ENCODE data around the gene TBC1D24. TPM values are rescaled to one million over a fixed set of nuclear protein-coding genes. Genes with fewer than 3 reads are reported as not detected.

The TBC1D24 gene
- total and polyA plus RNA-seq, 4 donors, result 9.0 to 35.7 (median 23.3) TPM

DNA sequence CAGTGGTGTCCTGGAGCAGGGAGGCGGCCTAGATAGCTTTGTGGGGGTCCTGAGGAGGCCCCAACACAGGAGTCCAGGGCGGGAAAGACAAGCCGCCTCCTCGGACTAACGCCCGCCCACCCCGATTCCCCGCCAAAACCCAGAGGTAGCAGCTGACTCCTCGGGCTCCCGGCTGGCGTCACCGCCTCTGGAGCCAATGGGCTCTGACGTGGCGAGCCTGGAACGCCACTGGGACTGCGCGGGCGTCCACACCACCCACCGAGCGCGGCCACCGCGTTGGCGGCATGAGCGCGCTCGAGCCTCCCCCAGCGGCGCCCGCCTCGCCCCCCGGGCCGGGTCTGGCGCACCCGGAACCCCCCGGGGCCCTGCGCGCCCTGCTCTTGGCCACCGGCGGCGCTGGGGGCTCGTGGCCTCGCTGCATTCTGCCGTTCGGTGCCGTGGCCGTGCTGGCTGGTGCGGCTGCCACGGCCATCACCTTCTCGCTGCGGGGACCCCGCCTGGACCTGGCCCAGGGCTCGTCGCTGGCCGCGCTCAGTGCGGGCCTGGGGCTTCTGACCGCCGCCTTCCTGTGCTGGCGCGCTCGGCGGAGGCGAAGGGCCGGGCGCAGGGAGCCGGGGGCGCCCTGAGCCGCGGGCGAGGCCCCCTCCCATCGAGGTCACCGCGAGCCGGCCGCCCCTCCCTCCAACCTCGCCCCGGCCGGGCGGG lies 7.2 kb upstream of the TBC1D24 start:
- H3K4me1 ChIP-seq (ENCODE audit: control insufficient read depth in 5 of 5, insufficient read depth in 5 of 5, low read length in 5 of 5), result peaks cover 0 to 50% (median 14%) of the 10 kb centered on the region in 5 donors
- H3K27me3 ChIP-seq (ENCODE audit: control insufficient read depth in 3 of 3, insufficient read depth in 3 of 3, low read length in 2 of 3), result peaks cover 0 to 5% (median 0%) of the 10 kb centered on the region in 3 donors
- peak; percentile 93 to 95 (median 93) for DNase-seq
- H3K27ac ChIP-seq (ENCODE audit: low read depth in 1 of 2, low read length in 1 of 2), result no peak overlapping the region
- H3K4me3 ChIP-seq, result no peak overlapping the region
- H3K9ac ChIP-seq (ENCODE audit: insufficient read depth in 1 of 2, low read length in 2 of 2), result peak overlapping the region in 1 of 2 donors; percentile 55
- TF ChIP-seq, protein P1, sequence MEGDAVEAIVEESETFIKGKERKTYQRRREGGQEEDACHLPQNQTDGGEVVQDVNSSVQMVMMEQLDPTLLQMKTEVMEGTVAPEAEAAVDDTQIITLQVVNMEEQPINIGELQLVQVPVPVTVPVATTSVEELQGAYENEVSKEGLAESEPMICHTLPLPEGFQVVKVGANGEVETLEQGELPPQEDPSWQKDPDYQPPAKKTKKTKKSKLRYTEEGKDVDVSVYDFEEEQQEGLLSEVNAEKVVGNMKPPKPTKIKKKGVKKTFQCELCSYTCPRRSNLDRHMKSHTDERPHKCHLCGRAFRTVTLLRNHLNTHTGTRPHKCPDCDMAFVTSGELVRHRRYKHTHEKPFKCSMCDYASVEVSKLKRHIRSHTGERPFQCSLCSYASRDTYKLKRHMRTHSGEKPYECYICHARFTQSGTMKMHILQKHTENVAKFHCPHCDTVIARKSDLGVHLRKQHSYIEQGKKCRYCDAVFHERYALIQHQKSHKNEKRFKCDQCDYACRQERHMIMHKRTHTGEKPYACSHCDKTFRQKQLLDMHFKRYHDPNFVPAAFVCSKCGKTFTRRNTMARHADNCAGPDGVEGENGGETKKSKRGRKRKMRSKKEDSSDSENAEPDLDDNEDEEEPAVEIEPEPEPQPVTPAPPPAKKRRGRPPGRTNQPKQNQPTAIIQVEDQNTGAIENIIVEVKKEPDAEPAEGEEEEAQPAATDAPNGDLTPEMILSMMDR (IDR thresholded peaks at IDR 0.05; ENCODE audit: control extremely low read depth, extremely low read depth), result no peak
- ATAC-seq (ENCODE audit: insufficient read depth, low FRiP score), result peak; percentile 48
- peaks cover 0 to under 1% (median 0%) of the 10 kb centered on the region in 4 donors for H3K36me3 ChIP-seq (ENCODE audit: control insufficient read depth in 4 of 4, insufficient read depth in 4 of 4, low read length in 4 of 4)
- 1 to 3% methylated on average over 48 to 80 of the region's 80 CpGs for WGBS, 2 donors
- no peaks in the 10 kb centered on the region for H3K9me3 ChIP-seq (ENCODE audit: control insufficient read depth in 4 of 4, insufficient read depth in 3 of 4, low read length in 3 of 4)

DNA sequence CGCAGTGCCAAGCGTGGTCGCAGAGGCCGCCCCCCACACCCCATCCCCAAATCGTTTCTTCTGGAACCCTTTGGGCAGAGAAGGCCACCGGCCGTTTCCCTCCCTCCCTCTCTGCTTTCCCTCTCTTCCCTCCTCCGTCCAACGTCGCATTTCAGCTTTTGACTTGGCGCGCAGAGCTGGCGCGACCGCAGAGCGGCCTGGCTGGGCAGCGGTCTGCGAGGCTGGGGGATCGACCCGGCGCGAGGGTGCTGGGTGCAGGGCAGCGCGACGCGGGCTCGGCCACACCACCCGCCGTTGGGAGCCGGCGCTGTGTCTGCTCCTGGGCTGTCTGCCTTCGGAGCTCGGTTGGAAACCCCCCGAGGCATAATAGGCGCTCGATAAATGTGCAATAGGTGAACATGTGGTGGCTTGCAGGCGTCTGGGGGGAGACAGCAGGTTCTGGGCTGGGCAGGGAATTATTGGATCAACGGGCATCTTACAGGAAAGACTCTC lies 6.6 kb upstream of the TBC1D24 start:
- peaks cover 0 to 56% (median 16%) of the 10 kb centered on the region in 5 donors for H3K4me1 ChIP-seq (ENCODE audit: control insufficient read depth in 5 of 5, insufficient read depth in 5 of 5, low read length in 5 of 5)
- DNase-seq, result peak; percentile 49 to 74 (median 70)
- TF ChIP-seq, protein P1 (IDR thresholded peaks at IDR 0.05; ENCODE audit: control extremely low read depth, extremely low read depth), result no peak
- peaks cover 0 to 2% (median 0%) of the 10 kb centered on the region in 4 donors for H3K36me3 ChIP-seq (ENCODE audit: control insufficient read depth in 4 of 4, insufficient read depth in 4 of 4, low read length in 4 of 4)
- no peak overlapping the region for H3K4me3 ChIP-seq
- WGBS, 2 donors, result 0 to 1% methylated on average over 38 of the region's 38 CpGs
- peak overlapping the region in 1 of 2 donors; percentile 55 for H3K9ac ChIP-seq (ENCODE audit: insufficient read depth in 1 of 2, low read length in 2 of 2)
- H3K9me3 ChIP-seq (ENCODE audit: control insufficient read depth in 4 of 4, insufficient read depth in 3 of 4, low read length in 3 of 4), result no peaks in the 10 kb centered on the region
- no peak overlapping the region for H3K27ac ChIP-seq (ENCODE audit: low read depth in 1 of 2, low read length in 1 of 2)
- no peak for ATAC-seq (ENCODE audit: insufficient read depth, low FRiP score)
- peaks cover 0 to 8% (median 0%) of the 10 kb centered on the region in 3 donors for H3K27me3 ChIP-seq (ENCODE audit: control insufficient read depth in 3 of 3, insufficient read depth in 3 of 3, low read length in 2 of 3)

DNA sequence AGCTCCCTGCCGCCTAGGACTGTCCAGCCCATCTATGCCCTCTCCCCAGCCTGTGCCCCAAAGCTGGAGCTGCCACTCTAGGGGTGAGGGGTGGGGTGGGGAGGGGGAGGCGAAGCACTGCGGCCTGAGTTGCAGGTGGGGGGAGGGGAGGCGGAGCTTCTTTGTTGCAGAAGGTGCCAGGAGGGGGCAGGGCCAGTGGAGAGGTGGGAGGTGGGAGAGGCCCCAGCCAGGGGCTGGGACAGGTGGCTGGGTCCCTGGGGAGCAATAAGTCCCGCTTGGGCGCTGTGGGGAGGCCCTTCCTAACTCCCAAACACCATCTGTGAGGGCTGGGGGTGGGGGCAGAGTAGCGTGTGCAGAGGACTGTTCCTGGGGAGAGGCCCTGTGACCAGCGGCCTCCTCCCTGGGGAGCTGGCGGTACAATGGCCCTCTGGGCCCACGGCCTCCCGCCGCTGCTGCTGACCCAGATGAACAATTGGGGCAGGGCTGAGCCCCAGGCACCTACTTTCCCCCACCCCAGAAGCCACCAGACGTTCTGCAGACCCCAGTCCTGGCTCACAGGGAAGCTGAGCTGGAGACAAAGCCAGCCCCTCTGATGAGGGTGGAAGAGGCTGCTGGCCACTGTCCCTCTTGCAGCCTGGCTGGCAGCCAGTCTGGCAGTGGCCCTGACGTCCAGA lies 6.1 kb upstream of the TBC1D24 start:
- Histone ChIP-seq H3K4me1 (ENCODE audit: control insufficient read depth in 5 of 5, insufficient read depth in 5 of 5, low read length in 5 of 5) (peaks cover 3 to 59% (median 20%) of the 10 kb centered on the region in 5 donors), H3K36me3 (ENCODE audit: control insufficient read depth in 4 of 4, insufficient read depth in 4 of 4, low read length in 4 of 4) (peaks cover 0 to 2% (median 0%) of the 10 kb centered on the region in 4 donors), H3K9me3 (ENCODE audit: control insufficient read depth in 4 of 4, insufficient read depth in 3 of 4, low read length in 3 of 4) (no peaks in the 10 kb centered on the region), H3K9ac (ENCODE audit: insufficient read depth in 1 of 2, low read length in 2 of 2) (no peak overlapping the region), H3K27ac (ENCODE audit: low read depth in 1 of 2, low read length in 1 of 2) (no peak overlapping the region), H3K27me3 (ENCODE audit: control insufficient read depth in 3 of 3, insufficient read depth in 3 of 3, low read length in 2 of 3) (peaks cover 0 to 8% (median 0%) of the 10 kb centered on the region in 3 donors), H3K4me3 (no peak overlapping the region)
- DNase-seq (peak; percentile 81 to 87 (median 83)), ATAC-seq (ENCODE audit: insufficient read depth, low FRiP score) (no peak)
- 19 to 21% methylated on average over 10 to 14 of the region's 14 CpGs for WGBS, 2 donors
- TF ChIP-seq, protein P1 (IDR thresholded peaks at IDR 0.05; ENCODE audit: control extremely low read depth, extremely low read depth), result no peak

All from lung (tissue), 12 donors.